ENCODE measurements around the gene APOBEC2. TPM values are rescaled to one million over a fixed set of nuclear protein-coding genes. Genes with fewer than 3 reads are reported as not detected.

APOBEC2 gene
- total and polyA plus RNA-seq, 2 of the 13 experiments (the other 11 are each of a cell fraction or from before 2014, with no cell fraction given), result 0.09 TPM; not detected in 1

- H3K27ac ChIP-seq (ENCODE audit: extremely low read length, insufficient read depth, low read length), result no peak overlapping the region
- 90% methylated on average over 1 of the region's 1 CpG for WGBS (ENCODE audit: low lambda C conversion rate)
- intact Hi-C loops (cut with micrococcal nuclease; ENCODE audit: unreplicated experiment), result no loop called here
- ATAC-seq (peak; percentile 65), DNase-seq (ENCODE audit: low spot score) (no peak), FAIRE-seq (peak; percentile 8)
- CTCF ChIA-PET (ENCODE audit: low intra/inter-chr PET ratio, low total read pairs), result no interaction called here
- no TSS peak for BruUV-seq (replicated peaks)
- H3K27me3 ChIP-seq (ENCODE audit: control insufficient read depth in 1 of 2, insufficient read depth in 2 of 2, low read length in 2 of 2), result no peaks in the 10 kb centered on the region
- in situ Hi-C loops (cut with HindIII; ENCODE audit: extremely low pct_ligation_motif_present, low pct_unique_long_range_greater_than_20kb), result loop anchor here (25.0 kb wide), 1 partner anchor 709 kb away; no protein-coding TSS in a partner anchor
- POLR2A ChIA-PET, result interaction anchor here (0.6 to 2.8 kb wide), 5 partner anchors 10 to 27 kb away, joined by 3 to 18 read pairs (median 5); partner anchors contain the start of genes NFYA and OARD1
- peaks cover 67% of the 10 kb centered on the region for H3K4me1 ChIP-seq (ENCODE audit: insufficient read depth, low read length)
- H3K79me2 ChIP-seq (ENCODE audit: insufficient read depth, low read length), result no peaks in the 10 kb centered on the region
- H3K4me3 ChIP-seq (replicated peaks in 1 of 3; ENCODE audit: insufficient read depth in 1 of 3, low read depth in 2 of 3, low read length in 3 of 3), result no peak overlapping the region
- H3K9ac ChIP-seq (ENCODE audit: insufficient read depth, low read depth, low read length), result no peak overlapping the region
- H3K4me2 ChIP-seq (ENCODE audit: low read depth, low read length), result no peak overlapping the region
- no peak overlapping the region for H2AFZ ChIP-seq (ENCODE audit: low read length)
- H3K9me3 ChIP-seq (ENCODE audit: low read length), result no peaks in the 10 kb centered on the region
- H3K36me3 ChIP-seq (replicated peaks in 1 of 2; ENCODE audit: control insufficient read depth in 1 of 2, insufficient read depth in 2 of 2, low read length in 2 of 2), result peaks cover 0 to 2% of the 10 kb centered on the region in 2 experiments; a peak in 1 of 5 replicates
- no peaks in the 10 kb centered on the region for H4K20me1 ChIP-seq (ENCODE audit: insufficient read depth, low read length)
- no peak for TF ChIP-seq ZNF557 (CRISPR knock-in tag; IDR thresholded peaks at IDR 0.05)
- TF ChIP-seq GTF3A (CRISPR knock-in tag; conservative IDR thresholded peaks at IDR 0.05), result no peak
- no peak for TF ChIP-seq ARID3A (IDR thresholded peaks at IDR 0.05; ENCODE audit: low read depth, low read length)
- TF ChIP-seq STAT6 (CRISPR knock-in tag; IDR thresholded peaks at IDR 0.05; ENCODE audit: borderline replicate concordance), result no peak
- TF ChIP-seq PBX3 (CRISPR knock-in tag; IDR thresholded peaks at IDR 0.05; ENCODE audit: borderline replicate concordance), result no peak
- TF ChIP-seq ATM (IDR thresholded peaks at IDR 0.05; ENCODE audit: borderline replicate concordance), result no peak
- TF ChIP-seq ZNF512B (CRISPR knock-in tag; IDR thresholded peaks at IDR 0.05; ENCODE audit: borderline replicate concordance), result no peak
- no peak for TF ChIP-seq EEA1 (CRISPR knock-in tag; IDR thresholded peaks at IDR 0.05; ENCODE audit: borderline replicate concordance)
- TF ChIP-seq ZMAT3 (CRISPR knock-in tag; conservative IDR thresholded peaks at IDR 0.05), result no peak
- TF ChIP-seq PLSCR1 (CRISPR knock-in tag; IDR thresholded peaks at IDR 0.05; ENCODE audit: borderline replicate concordance), result no peak
- TF ChIP-seq ARID2 (CRISPR knock-in tag; IDR thresholded peaks at IDR 0.05; ENCODE audit: borderline replicate concordance), result no peak
Observed at GRCh38 chr6:41046084-41046483, 6.9 kb upstream of the APOBEC2 start.
